Kidney (tissue), 14 donors: Measurements from ENCODE around the gene UQCC2. TPM values are rescaled to one million over a fixed set of nuclear protein-coding genes. Genes with fewer than 3 reads are reported as not detected.

Experiments
- DNase-seq, 5 donors: peaks; one replicate each; pipeline ENCODE4 v3.0.0-alpha.2; 2013 to 2020
- FAIRE-seq: peaks from 2 replicates; lab custom pipeline; 2012; peaks lifted over from hg19 to GRCh38; lab: Jason Lieb, UNC
- H3K27ac ChIP-seq, 2 donors: one replicate each; pipeline ENCODE4 v1.7.0; 2013; ENCODE audit warnings: low read depth in 2 of 2, low read length in 2 of 2, inconsistent platforms in 1 of 2
- H3K27me3 ChIP-seq: one replicate; pipeline ENCODE4 v1.7.1; 2013; ENCODE audit warnings: low read length, inconsistent platforms; ENCODE audit not compliant: control insufficient read depth, insufficient read depth
- H3K36me3 ChIP-seq, 3 donors: one replicate each; pipeline versions ENCODE4 v1.7.0 to v1.7.1; 2013; ENCODE audit warnings: low read length in 3 of 3, control low read depth in 1 of 3, inconsistent platforms in 1 of 3; ENCODE audit not compliant: insufficient read depth in 3 of 3, control insufficient read depth in 2 of 3
- H3K4me1 ChIP-seq, 3 donors: one replicate each; pipeline versions ENCODE4 v1.7.0 to v1.7.1; 2013; ENCODE audit warnings: low read length in 3 of 3, inconsistent platforms in 1 of 3, low read depth in 1 of 3; ENCODE audit not compliant: control insufficient read depth in 2 of 3, insufficient read depth in 2 of 3
- H3K4me3 ChIP-seq, 3 donors: one replicate each; pipeline versions ENCODE4 v1.7.0 to v1.8.1; 2013; ENCODE audit warnings: low read length in 3 of 3, control low read depth in 1 of 3, inconsistent platforms in 1 of 3
- H3K9ac ChIP-seq, 3 donors: one replicate each; pipeline versions ENCODE4 v1.7.0 to v1.7.1; 2013; ENCODE audit warnings: low read length in 3 of 3, control low read depth in 1 of 3, inconsistent platforms in 1 of 3
- H3K9me3 ChIP-seq, 3 donors: one replicate each; pipeline versions ENCODE4 v1.7.0 to v1.7.1; 2013; ENCODE audit warnings: low read length in 3 of 3, control low read depth in 1 of 3, inconsistent platforms in 1 of 3; ENCODE audit not compliant: control insufficient read depth in 2 of 3, insufficient read depth in 1 of 3
- CTCF ChIP-seq: IDR thresholded peaks from 3 replicates; pipeline ENCODE4 v1.5.1; 2012; ENCODE audit warnings: mild to moderate bottlenecking, moderate library complexity, borderline replicate concordance; ENCODE audit not compliant: insufficient read depth; ENCODE audit errors: extremely low read depth
- intact Hi-C: fragments of 100-400 bp; cut with DNase I; formaldehyde crosslinking; loops from one replicate; pipeline ENCODE4 v1.11.1; 2022
- polyA plus RNA-seq: library from polyadenylated mRNA; stranded (reverse); fragments of 350-450 nt; fragmentation: Illumina TruSeq; extraction: RNeasy Lipid Tissue Mini Kit (QIAGEN cat#74804); gene quantifications from one replicate; pipeline ENCODE4 v1.2.3, GENCODE V29; 2014; ENCODE audit warnings: low read depth, low replicate concordance; ENCODE audit not compliant: insufficient read depth
- total RNA-seq: library from RNA; stranded (reverse); fragmentation: NEBNext Ultra II Directional; extraction: Animal tissue kit (Norgen Biotek cat#: 25700); gene quantifications from one replicate; pipeline ENCODE4 v1.2.1, GENCODE V29; 2021
- donor health status: control.
- donor health status: control.
- donor health status: control.
- donor health status: control.
- donor health status: control.
- donor health status: DM: yes; HTN: yes; CAD: no.
- donor health status: Normal renal cell carcinoma (clear cell type).

The UQCC2 gene
- total and polyA plus RNA-seq, 2 donors from 2014 or later: 39.6 to 189 TPM

- peaks cover 0 to 12% (median 7%) of the 10 kb centered on the region in 3 donors for H3K36me3 ChIP-seq
Measured at GRCh38 chr6:33697845-33698244, 13.7 kb downstream of the UQCC2 start.

GRCh38 chr6:33696548-33697518 is 14.7 kb downstream of the UQCC2 start:
- intact Hi-C loops: loop anchor here (10.0 kb wide), 1 partner anchor 112 kb away; the partner anchor contains the start of gene BAK1
- Histone ChIP-seq H3K4me1 (peaks cover 0 to 13% (median 6%) of the 10 kb centered on the region in 3 donors), H3K27me3 (no peaks in the 10 kb centered on the region), H3K27ac (peak overlapping the region in 1 of 2 donors; percentile 1), H3K9me3 (no peaks in the 10 kb centered on the region), H3K36me3 (peaks cover 0 to 12% (median 7%) of the 10 kb centered on the region in 3 donors), H3K9ac (no peak overlapping the region), H3K4me3 (no peak overlapping the region)
- TF ChIP-seq CTCF: no peak
- no peak for FAIRE-seq
- DNase-seq: peak in 2 of 5 donors; percentile 66 to 84

More at GRCh38 chr6:33697845-33698244, 13.7 kb downstream of the UQCC2 start:
- DNase-seq: peak in 1 of 5 donors; percentile 45
- Histone ChIP-seq H3K27ac (no peak overlapping the region), H3K9ac (no peak overlapping the region), H3K27me3 (no peaks in the 10 kb centered on the region), H3K9me3 (no peaks in the 10 kb centered on the region), H3K4me1 (peaks cover 0 to 9% (median 6%) of the 10 kb centered on the region in 3 donors), H3K4me3 (no peak overlapping the region)
- TF ChIP-seq CTCF: no peak
- intact Hi-C loops: loop anchor here (10.0 kb wide), 1 partner anchor 113 kb away; the partner anchor contains the start of gene BAK1
- no peak for FAIRE-seq

GRCh38 chr6:33696076-33696475 is 15.4 kb downstream of the UQCC2 start:
- Histone ChIP-seq H3K9ac (no peak overlapping the region), H3K4me1 (peaks cover 0 to 17% (median 6%) of the 10 kb centered on the region in 3 donors), H3K27ac (no peak overlapping the region), H3K27me3 (no peaks in the 10 kb centered on the region), H3K4me3 (no peak overlapping the region), H3K9me3 (no peaks in the 10 kb centered on the region), H3K36me3 (peaks cover 0 to 12% (median 9%) of the 10 kb centered on the region in 3 donors)
- DNase-seq (peak in 1 of 5 donors; percentile 50), FAIRE-seq (no peak)
- TF ChIP-seq CTCF: no peak
- intact Hi-C loops: loop anchor here (10.0 kb wide), 1 partner anchor 111 kb away; the partner anchor contains the start of gene BAK1
